CD4-positive, alpha-beta T cell treated with Interleukin-10 for 1 hour (primary cell): ENCODE results near the gene IGLON5.

ENCODE experiments used
- DNase-seq: peaks from one replicate; pipeline ENCODE4 v3.0.0-alpha.2; 2020

Gene IGLON5

DNA sequence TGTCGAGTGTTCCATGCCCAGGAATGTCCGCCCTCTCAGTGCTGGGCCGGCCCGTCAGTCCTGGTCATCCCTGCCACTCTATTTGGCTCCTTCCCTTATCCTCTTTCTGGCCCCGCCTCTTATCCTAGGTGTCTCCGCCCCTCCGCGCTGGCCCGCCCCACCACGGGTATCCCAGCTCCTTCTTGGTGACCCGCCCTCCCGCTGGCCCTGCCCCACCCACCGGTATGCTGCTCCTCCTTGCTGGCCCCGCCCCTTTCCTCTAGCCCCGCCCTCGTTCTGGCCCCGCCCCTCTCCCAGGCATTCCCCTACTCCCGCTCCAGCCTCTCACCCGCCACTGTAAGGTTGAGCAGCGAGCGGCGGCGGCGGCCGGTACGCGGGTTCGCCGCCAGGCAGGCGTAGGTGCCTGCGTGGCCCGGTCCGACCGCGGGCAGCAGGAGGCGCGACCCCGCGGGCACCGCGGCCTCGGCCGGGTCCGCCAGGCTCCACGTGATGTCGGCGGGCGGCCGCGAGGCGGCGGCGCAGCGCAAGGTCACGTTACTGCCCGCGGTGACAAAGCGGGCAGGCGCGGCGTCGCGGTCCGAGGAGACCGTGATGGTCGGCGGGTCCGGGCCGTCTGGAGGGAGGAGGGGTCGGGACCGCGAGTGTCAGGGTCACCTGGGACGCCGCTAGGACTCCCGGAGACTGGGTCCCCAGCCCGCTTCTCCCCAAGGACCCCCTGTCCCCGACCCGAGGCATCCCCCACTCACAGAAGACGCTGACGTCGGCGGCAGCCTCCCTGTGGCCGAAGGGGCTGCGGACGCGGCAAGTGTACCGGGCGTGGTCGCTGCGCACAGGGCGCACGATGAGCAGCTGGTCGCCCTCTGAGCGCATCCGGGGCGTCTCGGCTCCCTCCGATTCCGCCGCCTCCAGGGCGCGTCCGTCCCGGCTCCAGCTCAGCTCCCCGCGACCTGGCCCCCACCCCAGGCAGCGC lies 28.5 kb downstream of the IGLON5 start:
- peak; percentile 93 for DNase-seq

DNA sequence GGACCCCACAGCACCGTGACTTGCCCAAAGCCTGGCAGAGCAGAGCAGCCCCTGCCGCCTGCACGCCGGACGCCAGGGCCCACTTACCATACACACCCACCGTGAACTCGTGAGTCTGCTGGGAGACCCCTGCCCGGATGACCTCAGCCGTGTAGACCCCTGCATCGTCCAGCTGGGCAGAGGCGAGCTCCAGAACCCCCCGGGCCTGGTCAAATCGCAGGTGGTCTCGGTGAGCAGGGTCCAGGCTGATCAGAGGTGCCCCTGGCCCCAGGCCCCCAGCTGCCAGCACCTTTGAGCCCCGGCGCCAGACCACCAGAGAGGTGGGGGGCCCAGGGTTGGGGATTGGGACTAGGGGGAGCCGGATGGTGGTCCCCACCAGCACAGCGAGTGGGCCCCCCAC lies 29.6 kb downstream of the IGLON5 start:
- no peak for DNase-seq

DNA sequence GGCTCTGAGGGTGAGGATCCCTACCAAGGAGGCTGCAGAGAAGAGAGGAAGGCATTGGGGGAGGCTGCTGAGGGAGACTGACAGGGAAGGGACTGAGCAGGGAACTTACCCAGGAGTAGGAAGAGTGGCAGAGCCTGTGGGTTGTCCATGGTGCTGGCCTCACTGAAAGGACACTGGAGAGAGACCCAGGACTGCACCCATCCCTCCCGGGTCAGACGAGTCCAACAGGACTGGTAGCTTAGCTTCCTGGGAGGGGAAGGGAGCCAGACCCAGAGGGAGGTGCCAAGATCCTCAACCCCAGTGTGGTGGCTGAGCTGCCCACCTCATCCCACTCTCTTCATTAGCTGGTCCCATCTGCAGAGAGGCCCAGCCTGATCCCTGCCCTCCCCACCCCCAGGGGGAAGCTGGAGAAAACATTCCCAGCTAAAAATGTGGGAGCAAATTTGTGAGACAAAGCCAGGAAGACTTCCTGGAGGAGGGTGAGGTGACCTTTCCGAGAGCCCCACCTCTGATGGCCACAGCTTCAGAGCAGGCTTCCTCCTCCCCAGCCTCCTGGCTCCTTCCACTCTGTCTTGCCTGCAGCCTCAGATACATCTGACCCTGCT lies 30.6 kb downstream of the IGLON5 start, which contains the start of gene VSIG10L:
VSIG10L (minus strand) TSS at position 164 of the 605 bp plus-strand sequence; CDS start at position 149, 15 bp downstream.
- no peak for DNase-seq

DNA sequence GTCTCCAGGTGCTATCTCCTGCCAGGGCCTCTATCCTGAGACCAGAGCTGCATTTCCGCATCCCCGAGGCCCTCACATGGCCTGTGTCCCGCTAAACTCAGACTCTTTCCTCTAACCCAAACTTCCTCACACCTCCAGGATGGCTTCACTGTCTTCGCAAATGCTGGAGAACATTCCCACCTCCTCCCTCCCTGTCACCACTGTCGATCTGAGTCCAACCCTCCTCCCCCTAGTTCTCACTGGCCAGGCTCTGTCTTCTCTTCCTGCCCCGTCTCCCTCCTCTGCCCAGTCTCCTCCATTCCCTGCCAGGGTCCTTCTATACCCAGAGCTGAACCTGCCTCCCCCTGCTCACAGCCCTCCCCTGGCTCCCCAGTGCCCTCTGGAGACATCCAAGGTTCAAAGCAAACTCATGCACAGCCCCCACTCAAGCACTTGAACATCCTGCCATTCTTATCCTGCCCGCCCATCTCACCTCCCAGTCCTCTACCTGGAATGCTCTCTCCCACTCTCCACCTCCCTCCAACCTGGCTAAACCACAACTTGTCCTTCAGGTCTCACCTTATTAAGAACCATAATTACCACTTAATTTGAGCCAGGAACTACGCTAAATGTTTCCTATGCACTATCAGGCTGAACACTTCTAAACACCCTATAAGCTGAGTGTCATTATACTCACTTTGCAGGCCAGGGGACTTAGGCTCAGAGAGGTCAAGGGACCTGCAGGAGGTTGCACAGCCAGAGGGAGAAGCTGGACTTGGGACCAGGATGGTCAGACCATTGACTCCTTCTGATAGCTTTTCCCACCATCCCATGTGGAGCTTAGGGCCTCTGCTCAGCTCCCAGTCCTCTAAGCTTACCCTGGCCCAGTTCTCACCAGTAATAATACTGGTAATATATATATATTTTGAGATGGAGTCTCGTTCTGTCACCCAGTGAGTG lies 31.5 kb downstream of the IGLON5 start:
- DNase-seq, result no peak

DNA sequence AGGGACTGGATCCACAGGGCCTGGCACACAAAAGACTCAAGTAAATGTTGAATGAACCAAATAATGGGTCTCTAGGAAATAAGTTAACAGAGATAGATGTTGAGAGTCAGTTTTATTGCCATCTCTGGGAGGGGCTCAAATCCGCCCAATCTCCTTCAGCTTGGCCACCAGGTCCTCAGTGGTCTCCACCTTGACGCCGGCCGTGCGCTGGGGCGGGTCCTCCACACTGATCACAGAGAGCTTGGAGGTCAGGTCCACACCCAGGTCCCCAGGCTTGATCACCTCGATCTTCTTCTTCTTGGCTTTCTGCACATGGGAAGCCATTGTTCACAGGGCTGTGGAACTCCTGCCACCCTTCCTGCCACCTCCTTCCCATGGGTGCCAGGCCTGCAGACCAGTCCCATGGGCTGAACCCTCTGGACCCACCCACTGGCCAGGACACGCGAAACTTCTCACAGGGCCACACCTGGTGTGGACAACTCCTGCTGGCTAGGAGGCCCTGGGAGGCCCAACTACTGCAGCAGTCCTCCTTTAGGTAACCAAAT lies 33.7 kb downstream of the IGLON5 start:
- DNase-seq, result no peak

DNA sequence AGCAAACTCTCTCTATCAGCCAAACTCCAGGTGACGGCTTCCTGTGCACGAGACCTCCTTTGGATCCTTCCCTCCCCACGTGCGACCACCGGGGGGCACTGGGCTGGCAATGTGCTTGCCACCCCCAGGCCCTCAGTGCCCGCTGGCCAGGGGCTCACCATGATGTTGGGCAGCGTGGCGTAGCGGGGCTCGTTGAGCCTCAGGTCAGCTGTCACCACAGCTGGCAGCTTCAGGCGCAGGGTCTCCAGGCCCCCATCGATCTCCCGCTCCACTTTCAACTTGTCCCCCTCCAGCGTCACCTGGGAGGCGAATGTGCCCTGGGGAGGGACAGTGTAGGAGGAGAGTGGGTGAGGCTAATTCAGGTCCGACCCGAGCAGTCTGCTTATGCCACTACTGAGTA lies 35.3 kb downstream of the IGLON5 start:
- DNase-seq, result no peak

DNA sequence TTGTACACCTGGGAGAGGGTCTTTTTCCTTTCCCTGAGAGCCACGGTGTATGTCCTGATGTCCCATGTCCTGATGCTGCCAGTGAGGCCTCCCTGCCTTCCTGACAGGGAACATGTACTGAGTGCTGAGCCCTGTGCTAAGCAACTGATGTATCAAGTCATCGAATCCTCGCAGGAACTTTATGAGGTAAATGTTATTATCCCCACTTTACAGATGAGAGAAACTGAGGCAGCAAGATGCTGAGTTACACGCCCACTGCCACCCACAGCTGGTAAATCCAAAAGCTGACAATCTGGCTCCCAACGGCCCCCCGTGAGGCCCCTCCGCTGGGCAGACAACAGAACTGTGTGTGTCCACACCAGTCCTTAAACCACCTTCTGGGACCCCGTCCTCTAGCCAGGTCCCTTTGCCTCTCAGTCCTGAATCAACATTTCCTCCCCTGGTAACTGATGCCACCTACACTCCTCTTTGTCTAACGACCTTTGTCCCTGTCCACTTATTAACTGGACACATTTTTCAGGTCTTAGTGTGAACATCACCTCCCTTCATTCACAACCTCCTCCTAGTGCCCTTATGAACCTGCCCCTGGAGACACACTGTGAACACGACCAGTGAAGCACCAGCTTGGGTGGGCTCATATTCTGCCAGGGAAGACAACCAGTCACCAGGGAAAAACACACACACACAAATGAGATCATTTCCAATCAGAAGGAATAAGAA lies 35.9 kb downstream of the IGLON5 start:
- no peak for DNase-seq

DNA sequence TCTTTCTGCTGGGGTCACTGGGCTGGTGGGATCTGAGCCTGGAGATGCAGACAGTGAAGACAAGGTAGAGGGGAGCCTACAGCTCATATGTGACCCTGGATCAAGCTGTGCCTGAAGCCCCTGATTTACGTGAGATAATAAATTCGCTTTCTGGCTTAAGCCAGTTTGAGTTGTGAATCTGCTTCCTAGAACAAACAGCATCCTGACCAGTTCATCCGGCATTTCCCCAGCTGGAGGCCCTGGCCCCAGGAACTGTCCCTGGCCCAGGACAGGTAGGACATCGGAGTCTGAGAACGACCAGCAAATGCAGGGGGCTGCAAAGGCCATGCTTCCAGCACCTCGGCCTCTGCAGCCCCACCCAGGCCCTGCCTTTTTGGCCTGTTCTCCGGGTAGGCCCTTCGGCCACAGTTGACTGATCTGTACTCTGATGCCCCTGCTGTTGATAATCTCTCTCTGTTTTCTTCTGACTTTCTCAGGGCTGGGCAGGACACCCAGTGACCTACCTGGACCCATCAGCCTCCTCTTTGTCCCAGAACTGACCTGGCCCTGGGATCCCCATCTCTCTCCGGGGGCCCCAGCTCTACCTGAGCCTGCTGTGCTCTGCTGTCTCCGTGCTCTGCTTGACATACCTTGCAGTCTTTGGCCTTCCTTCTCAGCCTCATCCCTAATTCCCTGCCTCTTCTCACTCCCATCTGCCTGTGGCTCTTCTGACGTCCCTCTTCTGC lies 40.0 kb downstream of the IGLON5 start:
- DNase-seq, result no peak

DNA sequence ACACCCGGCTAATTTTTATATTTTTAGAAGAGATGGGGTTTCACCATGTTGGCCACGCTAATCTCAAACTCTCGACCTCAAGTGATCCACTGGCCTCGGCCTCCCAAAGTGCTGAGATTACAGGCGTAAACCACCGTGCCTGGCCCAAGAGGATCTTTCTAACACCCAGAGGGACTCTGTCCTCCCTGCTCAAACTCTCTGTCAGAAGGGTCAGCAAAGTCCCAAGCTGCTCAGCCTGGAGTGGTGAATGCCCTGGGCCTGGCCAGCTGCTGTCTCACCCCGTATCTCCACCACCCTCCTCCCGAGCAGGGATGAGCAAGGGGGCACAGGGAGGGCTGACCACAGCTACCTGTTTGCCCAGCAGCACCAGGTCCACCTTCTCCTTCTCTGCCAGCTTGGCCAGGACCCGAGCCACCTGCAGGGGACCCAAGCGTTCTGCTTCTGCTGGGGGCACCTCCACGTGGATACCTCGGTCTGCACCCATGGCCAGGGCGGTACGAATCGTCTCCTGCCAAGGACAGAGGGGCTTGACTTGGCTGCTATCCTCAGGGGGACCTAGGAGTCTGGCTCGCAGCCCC lies 41.4 kb downstream of the IGLON5 start:
- DNase-seq, result no peak

DNA sequence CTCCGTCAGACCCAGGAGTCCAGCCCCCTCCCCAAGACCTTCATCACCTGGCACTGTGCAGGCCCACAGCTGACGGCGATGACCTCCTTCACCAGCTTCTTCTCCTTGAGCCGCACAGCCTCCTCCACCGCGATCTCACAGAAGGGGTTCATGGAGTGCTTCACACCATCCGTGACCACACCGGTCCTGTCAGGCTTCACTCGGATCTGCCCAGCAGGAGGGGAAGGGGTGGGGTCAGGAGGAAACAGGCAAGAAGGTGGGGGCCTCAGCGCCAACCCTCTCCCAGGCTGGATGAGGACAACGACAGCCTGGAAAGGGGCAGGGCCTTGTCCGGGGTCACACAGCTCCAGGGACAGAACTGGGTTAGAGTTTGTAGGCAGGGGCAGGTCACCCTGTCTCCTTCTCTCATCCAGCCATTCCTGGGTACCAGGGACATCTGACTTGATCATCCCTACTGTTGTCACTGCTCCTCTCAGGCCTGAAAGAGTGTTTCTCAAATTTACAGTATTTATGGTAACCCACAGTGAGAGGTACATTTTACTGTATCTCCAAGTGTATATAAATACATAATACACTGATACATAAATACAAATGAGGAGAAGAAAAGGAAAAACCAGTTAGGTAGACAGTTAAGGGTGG lies 42.8 kb downstream of the IGLON5 start:
- no peak for DNase-seq

DNA sequence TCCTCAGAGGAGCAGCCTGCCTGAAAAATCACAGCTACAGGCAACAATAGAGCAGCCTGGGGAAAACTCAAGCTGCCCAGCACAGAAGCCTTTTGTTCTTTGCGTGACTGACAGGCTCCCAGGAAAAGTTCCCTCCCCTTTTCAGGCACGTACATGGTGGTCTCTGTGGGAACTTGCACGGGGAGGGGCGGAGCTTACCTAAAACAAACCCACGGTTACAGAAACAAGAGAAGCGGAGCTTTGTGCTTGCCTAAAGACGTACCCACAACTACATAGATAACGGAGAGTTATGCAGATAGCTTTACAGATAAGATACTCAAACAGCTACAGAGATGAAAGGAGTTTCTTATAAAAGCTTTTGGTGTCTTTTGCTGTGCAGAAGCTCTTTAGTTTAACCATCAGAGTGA lies 43.3 kb downstream of the IGLON5 start:
- peak; percentile 40 for DNase-seq

DNA sequence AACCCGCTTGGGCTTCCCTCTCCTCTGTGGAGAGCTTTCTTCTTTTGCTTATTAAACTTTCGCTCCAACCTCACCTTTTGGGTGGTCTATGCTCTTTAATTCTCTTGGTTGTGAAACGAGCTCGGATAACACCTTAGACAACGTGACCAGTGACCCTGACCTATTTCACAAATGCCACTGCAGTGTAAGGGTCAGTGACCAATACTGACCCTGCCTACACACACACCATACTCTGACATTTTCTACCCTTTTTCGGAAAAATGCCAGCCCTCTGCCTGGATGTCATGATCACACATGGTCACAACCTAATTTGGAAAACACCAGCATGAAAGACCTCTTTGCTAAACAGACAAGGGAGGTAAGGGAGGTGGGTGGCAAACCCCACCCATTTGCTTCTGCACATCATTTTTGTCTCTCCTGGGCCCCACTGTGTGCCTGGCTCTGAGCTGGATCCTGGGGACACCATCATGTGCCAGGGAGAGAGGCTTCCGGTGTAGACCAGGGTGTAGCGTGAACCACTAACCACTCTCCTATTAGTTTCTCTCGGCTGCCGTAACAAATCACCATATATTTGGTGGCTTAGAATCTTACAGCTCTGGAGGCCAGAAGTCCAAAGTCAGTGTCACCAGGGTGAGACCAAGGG lies 44.8 kb downstream of the IGLON5 start:
- no peak for DNase-seq

DNA sequence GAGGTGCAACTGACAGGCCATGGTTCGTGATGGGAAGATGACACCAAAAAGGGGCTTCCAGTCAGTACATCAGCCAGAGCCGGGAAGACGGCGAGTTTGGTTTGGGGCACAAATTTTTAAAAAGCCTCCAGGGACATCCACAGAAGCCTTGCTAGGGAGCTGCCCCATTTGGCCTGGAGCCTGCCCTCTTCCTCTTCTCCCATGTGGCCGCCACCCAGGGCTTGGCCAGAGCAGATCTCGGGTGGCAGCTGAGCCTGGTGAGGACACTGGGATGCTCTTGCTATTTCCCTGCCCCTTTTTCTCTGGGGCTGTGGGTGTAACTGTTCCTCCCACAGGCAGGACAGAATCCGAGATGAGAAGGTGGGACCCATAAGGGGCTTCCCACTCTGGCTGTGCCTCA lies 46.5 kb downstream of the IGLON5 start:
- no peak for DNase-seq

DNA sequence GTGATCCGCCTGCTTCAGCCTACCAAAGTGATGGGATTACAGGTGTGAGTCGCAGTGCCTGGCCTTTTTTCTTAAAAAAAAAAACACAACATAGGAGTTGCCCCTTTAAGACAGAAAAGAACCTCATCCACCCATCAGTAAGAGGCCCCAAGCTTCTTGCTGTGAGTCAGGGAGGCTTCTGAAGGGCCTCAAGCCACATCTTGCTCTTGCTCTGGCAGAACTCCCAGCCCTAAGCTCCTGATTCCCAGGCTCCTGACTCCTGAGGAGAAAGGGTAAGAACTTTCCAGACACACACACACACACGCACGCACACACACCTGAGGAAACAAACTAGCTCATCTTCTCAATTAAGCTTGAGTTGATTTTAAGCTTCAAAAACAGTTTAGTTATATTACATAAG lies 47.9 kb downstream of the IGLON5 start:
- DNase-seq, result no peak

DNA sequence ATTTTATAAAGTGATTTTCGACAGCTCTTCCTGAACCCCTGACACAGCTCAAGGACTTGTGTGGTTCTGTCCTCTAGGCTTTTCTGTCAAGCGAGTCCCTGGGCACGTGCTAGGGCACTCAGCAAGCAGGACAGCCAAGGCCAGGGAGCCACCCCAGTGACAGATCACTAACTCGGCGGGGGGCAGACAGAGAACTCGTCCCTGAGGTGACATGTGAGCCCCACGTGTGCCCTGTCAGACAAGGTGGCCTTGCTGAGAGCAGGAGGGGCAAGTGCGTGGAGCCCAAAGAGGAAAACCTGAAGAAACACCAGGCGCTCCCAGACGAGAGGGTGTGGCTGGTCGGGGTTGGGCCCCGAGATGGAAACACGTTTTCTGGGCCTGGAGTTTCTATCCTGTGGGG lies 49.8 kb downstream of the IGLON5 start:
- no peak for DNase-seq

DNA sequence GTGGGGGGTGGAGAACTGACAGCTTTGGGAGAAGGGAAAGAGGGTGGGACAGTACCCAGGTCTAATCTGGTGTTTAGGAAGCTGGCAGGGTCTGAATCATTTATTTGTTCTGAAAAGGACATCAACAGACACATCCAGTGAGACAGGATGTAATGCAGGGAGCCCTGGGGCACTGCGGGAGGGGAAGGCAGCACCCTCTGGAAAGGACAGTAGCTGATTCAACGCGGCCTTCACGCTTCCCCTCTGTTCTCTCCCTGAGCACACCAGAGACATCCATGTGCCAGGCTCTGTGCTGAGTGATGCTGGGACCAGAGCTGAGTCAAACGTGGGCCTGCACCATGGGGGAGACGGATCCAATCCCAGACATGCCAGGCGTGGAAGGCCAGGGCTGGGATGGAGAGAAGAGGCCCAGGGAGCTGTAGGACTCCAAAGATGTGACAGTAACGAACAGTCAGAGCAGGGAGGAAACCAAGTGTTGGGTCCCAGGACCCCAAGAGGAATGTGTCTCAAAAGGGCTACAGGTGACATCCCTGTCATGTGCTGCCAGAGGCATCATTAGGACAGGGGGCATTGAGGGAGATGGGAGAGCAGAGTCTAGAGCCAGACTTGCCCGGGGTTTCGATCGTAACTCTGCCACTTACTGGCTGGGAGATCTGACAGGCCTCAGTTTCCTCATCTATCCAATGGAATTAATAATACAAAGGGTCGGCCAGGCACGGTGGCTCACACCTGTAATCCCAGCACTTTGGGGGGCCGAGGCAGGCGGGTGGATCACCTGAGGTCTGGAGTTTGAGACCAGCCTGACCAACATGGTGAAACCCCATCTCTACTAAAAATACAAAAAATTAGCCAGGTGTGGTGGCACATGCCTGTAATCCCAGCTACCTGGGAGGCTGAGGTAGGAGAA lies 53.0 kb downstream of the IGLON5 start:
- no peak for DNase-seq

DNA sequence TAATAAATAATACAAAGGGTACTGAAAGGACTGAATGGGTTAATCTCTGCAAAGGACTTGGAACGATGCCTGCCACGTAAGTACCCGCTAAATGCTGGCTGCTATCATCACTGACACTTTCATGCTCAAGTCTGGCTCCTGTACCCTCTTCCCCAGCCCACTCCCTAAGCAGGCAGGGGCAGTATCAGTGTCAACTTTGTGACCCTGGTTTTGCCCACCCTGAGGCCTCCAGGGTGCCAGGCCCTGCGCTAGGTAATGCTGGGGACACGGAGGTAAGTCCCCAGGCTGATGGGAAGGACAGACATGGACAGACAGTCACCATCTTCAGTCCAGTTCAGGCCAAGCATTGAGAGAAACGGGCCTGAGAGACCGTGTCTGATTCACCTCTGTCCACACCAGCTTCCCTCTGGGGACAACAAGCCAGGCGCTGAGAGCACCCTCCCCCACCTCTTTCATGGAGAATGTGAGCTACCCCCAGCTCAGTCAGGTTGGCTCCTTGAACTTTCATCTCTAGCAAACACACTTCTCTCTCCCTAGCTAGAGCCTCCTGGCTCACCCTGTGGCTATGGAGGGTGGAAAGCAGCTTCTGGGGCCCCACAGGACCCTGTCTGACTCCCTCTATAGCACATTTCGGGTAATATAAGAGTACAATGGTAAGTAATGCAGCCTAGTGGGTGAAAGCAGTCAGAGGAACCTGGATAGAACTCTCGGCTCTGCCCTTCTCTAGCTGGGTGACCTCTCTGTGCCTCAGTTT lies 53.9 kb downstream of the IGLON5 start:
- peak; percentile 35 for DNase-seq

DNA sequence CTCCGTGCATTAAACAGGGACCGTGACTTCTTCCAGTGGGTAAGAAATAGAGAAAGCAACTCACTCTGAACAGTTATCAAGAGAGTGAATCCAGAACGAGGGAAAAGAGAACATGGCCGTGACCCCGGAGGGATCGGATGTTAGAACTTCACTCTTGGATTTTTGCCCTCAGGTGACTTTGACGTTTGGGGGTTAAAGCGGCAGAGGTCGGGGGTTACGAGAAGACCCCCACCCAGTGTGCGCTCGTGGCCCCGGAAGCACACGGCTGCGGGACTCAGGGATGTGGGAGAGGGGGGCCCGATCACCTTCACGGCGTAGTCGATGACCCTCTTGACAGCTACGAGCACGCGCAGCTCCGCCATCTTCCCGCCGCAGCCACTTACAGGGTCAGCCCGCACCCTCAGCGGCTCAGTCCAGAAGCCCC lies 54.5 kb downstream of the IGLON5 start, which contains the start of gene ETFB:
ETFB (minus strand) TSS at position 424 of the 424 bp plus-strand sequence; CDS start at position 362, 62 bp downstream.
- DNase-seq, result no peak
